ENCODE results near the gene KLHL7. TPM values are rescaled to one million over a fixed set of nuclear protein-coding genes. Genes with fewer than 3 reads are reported as not detected.

The KLHL7 gene
- 36.2 and 46.4 TPM in 2 replicates for total RNA-seq (2014; rRNA removed; shearing (Covaris generic); ENCODE audit: low replicate concordance)

GRCh38 chr7:23105644-23106056 lies at the start of gene KLHL7:
TSS of gene KLHL7 (plus strand) at chr7:23105785. CDS start at chr7:23106027, 242 bp downstream.
- peak; percentile 88 for DNase-seq (ENCODE audit: low read depth)
- in situ Hi-C loops (cut with HindIII; ENCODE audit: low pct_unique_long_range_greater_than_20kb, low sequenced_read_pairs), result no loop called here

- DNase-seq (ENCODE audit: low read depth), result no peak
- in situ Hi-C loops (cut with HindIII; ENCODE audit: low pct_unique_long_range_greater_than_20kb, low sequenced_read_pairs), result loop anchor here (25.0 kb wide), 1 partner anchor 496 kb away; no protein-coding TSS in a partner anchor
Measured at GRCh38 chr7:23058408-23059096, 47.0 kb upstream of the KLHL7 start.

GRCh38 chr7:23061327-23061726 lies 44.3 kb upstream of the KLHL7 start:
- in situ Hi-C loops (cut with HindIII; ENCODE audit: low pct_unique_long_range_greater_than_20kb, low sequenced_read_pairs), result loop anchor here (25.0 kb wide), 1 partner anchor 499 kb away; no protein-coding TSS in a partner anchor
- DNase-seq (ENCODE audit: low read depth), result no peak

GRCh38 chr7:23062452-23062851 lies 43.1 kb upstream of the KLHL7 start:
- peak; percentile 33 for DNase-seq (ENCODE audit: low read depth)
- in situ Hi-C loops (cut with HindIII; ENCODE audit: low pct_unique_long_range_greater_than_20kb, low sequenced_read_pairs), result loop anchor here (25.0 kb wide), 1 partner anchor 500 kb away; no protein-coding TSS in a partner anchor

GRCh38 chr7:23065974-23066373 lies 39.6 kb upstream of the KLHL7 start:
- in situ Hi-C loops (cut with HindIII; ENCODE audit: low pct_unique_long_range_greater_than_20kb, low sequenced_read_pairs), result loop anchor here (25.0 kb wide), 1 partner anchor 504 kb away; no protein-coding TSS in a partner anchor
- peak; percentile 27 for DNase-seq (ENCODE audit: low read depth)

- in situ Hi-C loops (cut with HindIII; ENCODE audit: low pct_unique_long_range_greater_than_20kb, low sequenced_read_pairs), result loop anchor here (25.0 kb wide), 1 partner anchor 505 kb away; no protein-coding TSS in a partner anchor
- no peak for DNase-seq (ENCODE audit: low read depth)
Measured at GRCh38 chr7:23067271-23067670, 38.3 kb upstream of the KLHL7 start.

GRCh38 chr7:23072048-23072447 lies 33.5 kb upstream of the KLHL7 start:
- DNase-seq (ENCODE audit: low read depth), result no peak
- in situ Hi-C loops (cut with HindIII; ENCODE audit: low pct_unique_long_range_greater_than_20kb, low sequenced_read_pairs), result loop anchor here (25.0 kb wide), 1 partner anchor 510 kb away; no protein-coding TSS in a partner anchor

- DNase-seq (ENCODE audit: low read depth), result no peak
- in situ Hi-C loops (cut with HindIII; ENCODE audit: low pct_unique_long_range_greater_than_20kb, low sequenced_read_pairs), result loop anchor here (25.0 kb wide), 1 partner anchor 511 kb away; no protein-coding TSS in a partner anchor
Measured at GRCh38 chr7:23072922-23073321, 32.7 kb upstream of the KLHL7 start.

- DNase-seq (ENCODE audit: low read depth), result no peak
- in situ Hi-C loops (cut with HindIII; ENCODE audit: low pct_unique_long_range_greater_than_20kb, low sequenced_read_pairs), result loop anchor here (25.0 kb wide), 1 partner anchor 512 kb away; no protein-coding TSS in a partner anchor
Measured at GRCh38 chr7:23074443-23075261, 30.9 kb upstream of the KLHL7 start.

GRCh38 chr7:23075571-23075970 lies 30.0 kb upstream of the KLHL7 start:
- in situ Hi-C loops (cut with HindIII; ENCODE audit: low pct_unique_long_range_greater_than_20kb, low sequenced_read_pairs), result no loop called here
- no peak for DNase-seq (ENCODE audit: low read depth)

GRCh38 chr7:23076772-23077171 lies 28.8 kb upstream of the KLHL7 start:
- DNase-seq (ENCODE audit: low read depth), result no peak
- in situ Hi-C loops (cut with HindIII; ENCODE audit: low pct_unique_long_range_greater_than_20kb, low sequenced_read_pairs), result no loop called here

GRCh38 chr7:23093111-23093510 lies 12.5 kb upstream of the KLHL7 start:
- in situ Hi-C loops (cut with HindIII; ENCODE audit: low pct_unique_long_range_greater_than_20kb, low sequenced_read_pairs), result no loop called here
- DNase-seq (ENCODE audit: low read depth), result no peak

GRCh38 chr7:23093546-23093945 lies 12.0 kb upstream of the KLHL7 start:
- no peak for DNase-seq (ENCODE audit: low read depth)
- in situ Hi-C loops (cut with HindIII; ENCODE audit: low pct_unique_long_range_greater_than_20kb, low sequenced_read_pairs), result no loop called here

- in situ Hi-C loops (cut with HindIII; ENCODE audit: low pct_unique_long_range_greater_than_20kb, low sequenced_read_pairs), result no loop called here
- DNase-seq (ENCODE audit: low read depth), result no peak
Measured at GRCh38 chr7:23096518-23097290, 8.9 kb upstream of the KLHL7 start.

GRCh38 chr7:23098029-23098428 lies 7.6 kb upstream of the KLHL7 start:
- no peak for DNase-seq (ENCODE audit: low read depth)
- in situ Hi-C loops (cut with HindIII; ENCODE audit: low pct_unique_long_range_greater_than_20kb, low sequenced_read_pairs), result no loop called here

- DNase-seq (ENCODE audit: low read depth), result no peak
- in situ Hi-C loops (cut with HindIII; ENCODE audit: low pct_unique_long_range_greater_than_20kb, low sequenced_read_pairs), result no loop called here
Measured at GRCh38 chr7:23098460-23098859, 7.1 kb upstream of the KLHL7 start.

- in situ Hi-C loops (cut with HindIII; ENCODE audit: low pct_unique_long_range_greater_than_20kb, low sequenced_read_pairs), result no loop called here
- DNase-seq (ENCODE audit: low read depth), result no peak
Measured at GRCh38 chr7:23100697-23101096, 4.9 kb upstream of the KLHL7 start.

- no peak for DNase-seq (ENCODE audit: low read depth)
- in situ Hi-C loops (cut with HindIII; ENCODE audit: low pct_unique_long_range_greater_than_20kb, low sequenced_read_pairs), result no loop called here
Measured at GRCh38 chr7:23105086-23105643, 420 bp upstream of the KLHL7 start.
